ENCODE data around the gene TRAF1. TPM values are rescaled to one million over a fixed set of nuclear protein-coding genes. Genes with fewer than 3 reads are reported as not detected.

Gene TRAF1
- total RNA-seq, 4 donors from 2014 or later: 12.3 to 21.0 (median 19.8) TPM

DNA sequence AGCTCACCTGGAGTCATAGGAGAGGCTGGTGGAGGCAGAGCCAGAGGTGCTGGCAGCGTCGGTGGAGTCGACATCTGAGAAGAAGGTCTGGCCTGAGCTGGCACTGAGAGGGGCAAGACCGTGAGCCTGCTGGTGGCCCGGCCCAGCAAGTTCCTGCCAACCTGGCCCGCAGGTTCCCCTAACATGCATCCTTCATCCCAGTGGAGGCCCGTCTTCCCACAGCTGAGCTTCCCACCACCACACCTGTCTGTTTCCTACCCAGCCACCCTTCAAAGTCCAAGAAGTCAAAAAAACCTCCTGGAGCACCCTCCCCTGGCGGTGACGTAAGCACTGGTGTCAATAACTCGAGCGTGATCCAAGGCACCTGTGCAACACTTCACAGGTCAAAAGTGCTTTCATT, 66.5 kb downstream of the TRAF1 start:
- Histone ChIP-seq H3K36me3 (peaks cover 0 to 88% (median 8%) of the 10 kb centered on the region in 3 donors), H3K4me3 (no peak overlapping the region), H3K4me1 (peaks cover 0 to 6% (median 0%) of the 10 kb centered on the region in 4 donors), H3K27ac (no peak overlapping the region), H3K9me3 (no peaks in the 10 kb centered on the region), H3K27me3 (no peaks in the 10 kb centered on the region)
- 93 to 94% methylated on average over 11 of the region's 11 CpGs for WGBS, 2 donors
- DNase-seq (ENCODE audit: low spot score in 2 of 2): no peak
- TF ChIP-seq POLR2A (IDR thresholded peaks at IDR 0.05) (no peak), EP300 (IDR thresholded peaks at IDR 0.05) (no peak)
- TF ChIP-seq, protein P1, sequence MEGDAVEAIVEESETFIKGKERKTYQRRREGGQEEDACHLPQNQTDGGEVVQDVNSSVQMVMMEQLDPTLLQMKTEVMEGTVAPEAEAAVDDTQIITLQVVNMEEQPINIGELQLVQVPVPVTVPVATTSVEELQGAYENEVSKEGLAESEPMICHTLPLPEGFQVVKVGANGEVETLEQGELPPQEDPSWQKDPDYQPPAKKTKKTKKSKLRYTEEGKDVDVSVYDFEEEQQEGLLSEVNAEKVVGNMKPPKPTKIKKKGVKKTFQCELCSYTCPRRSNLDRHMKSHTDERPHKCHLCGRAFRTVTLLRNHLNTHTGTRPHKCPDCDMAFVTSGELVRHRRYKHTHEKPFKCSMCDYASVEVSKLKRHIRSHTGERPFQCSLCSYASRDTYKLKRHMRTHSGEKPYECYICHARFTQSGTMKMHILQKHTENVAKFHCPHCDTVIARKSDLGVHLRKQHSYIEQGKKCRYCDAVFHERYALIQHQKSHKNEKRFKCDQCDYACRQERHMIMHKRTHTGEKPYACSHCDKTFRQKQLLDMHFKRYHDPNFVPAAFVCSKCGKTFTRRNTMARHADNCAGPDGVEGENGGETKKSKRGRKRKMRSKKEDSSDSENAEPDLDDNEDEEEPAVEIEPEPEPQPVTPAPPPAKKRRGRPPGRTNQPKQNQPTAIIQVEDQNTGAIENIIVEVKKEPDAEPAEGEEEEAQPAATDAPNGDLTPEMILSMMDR (IDR thresholded peaks at IDR 0.05): no peak

DNA sequence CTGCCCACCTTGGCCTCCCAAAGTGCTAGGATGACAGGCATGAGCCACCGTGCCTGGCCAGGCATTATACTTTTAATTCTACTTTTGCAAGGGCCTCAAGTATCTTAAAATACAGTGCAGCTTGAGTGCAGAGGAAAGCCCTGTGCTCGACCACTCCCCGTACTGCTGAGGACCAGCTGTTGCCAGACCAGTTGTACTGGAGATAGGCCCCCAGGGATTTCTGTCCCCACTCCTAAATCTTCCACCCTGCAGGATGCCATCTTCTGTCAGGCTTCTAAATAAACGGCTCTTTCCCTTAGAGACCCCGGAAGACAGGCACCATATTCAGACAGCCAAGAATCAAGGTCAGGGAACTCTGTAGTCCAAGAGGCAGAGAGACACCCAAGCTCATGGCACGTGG, 67.2 kb downstream of the TRAF1 start:
- Histone ChIP-seq H3K27me3 (no peaks in the 10 kb centered on the region), H3K9me3 (no peaks in the 10 kb centered on the region), H3K4me1 (peaks cover 0 to 6% (median 0%) of the 10 kb centered on the region in 4 donors), H3K36me3 (peaks cover 0 to 91% (median 8%) of the 10 kb centered on the region in 3 donors), H3K27ac (no peak overlapping the region), H3K4me3 (no peak overlapping the region)
- WGBS, 2 donors: 73 to 83% methylated on average over 6 of the region's 6 CpGs
- no peak for DNase-seq (ENCODE audit: low spot score in 2 of 2)
- TF ChIP-seq, protein P1 (IDR thresholded peaks at IDR 0.05): no peak
- TF ChIP-seq POLR2A (IDR thresholded peaks at IDR 0.05) (no peak), EP300 (IDR thresholded peaks at IDR 0.05) (no peak)

DNA sequence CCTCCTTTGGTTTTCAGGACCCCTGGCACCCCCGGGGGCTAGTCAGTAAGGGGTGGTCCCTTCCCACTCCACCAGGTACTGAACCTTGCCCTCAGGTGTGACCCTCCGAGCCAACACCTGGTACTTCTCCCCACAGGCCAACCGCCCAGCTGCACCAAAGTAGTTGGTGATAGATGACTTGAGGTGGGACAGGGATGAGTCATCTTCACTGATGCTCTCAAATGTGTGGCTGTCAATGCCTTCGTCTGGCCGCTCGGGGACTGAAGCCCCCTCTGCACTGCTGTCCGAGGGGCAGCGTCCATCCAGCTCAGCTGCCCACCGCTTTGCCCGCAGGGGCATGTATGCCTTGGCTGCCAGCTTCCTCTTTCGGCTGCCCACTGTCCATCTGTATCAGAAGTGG, 68.7 kb downstream of the TRAF1 start:
- Histone ChIP-seq H3K9me3 (no peaks in the 10 kb centered on the region), H3K4me1 (peaks cover 0 to 6% (median 0%) of the 10 kb centered on the region in 4 donors), H3K27ac (no peak overlapping the region), H3K4me3 (no peak overlapping the region), H3K36me3 (peaks cover 0 to 89% (median 8%) of the 10 kb centered on the region in 3 donors), H3K27me3 (no peaks in the 10 kb centered on the region)
- TF ChIP-seq, protein P1 (IDR thresholded peaks at IDR 0.05): no peak
- TF ChIP-seq POLR2A (IDR thresholded peaks at IDR 0.05) (no peak), EP300 (IDR thresholded peaks at IDR 0.05) (no peak)
- 95% methylated on average over 9 to 11 of the region's 11 CpGs for WGBS, 2 donors
- DNase-seq (ENCODE audit: low spot score in 2 of 2): no peak

DNA sequence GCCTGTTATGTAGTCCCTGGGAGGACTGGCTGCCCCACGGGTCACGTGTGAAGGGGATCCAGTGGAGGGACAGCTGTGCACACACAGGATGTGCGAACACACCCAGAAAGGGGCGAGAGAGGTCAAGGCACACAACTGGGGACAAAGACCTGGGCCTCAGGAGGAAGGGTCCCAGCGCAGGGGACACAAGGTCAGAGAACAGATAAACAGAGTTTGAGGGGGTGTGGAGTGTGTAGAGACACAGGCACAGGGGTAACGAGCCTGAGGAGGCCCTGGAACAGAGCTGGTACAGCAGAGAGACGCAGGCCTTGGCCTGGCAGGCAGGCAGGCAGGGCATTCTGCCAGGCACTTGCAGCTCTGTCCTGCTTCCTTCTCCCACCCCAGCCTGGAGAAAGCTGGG, 69.1 kb downstream of the TRAF1 start:
- no peak overlapping the region for H3K4me3 ChIP-seq
- TF ChIP-seq POLR2A (IDR thresholded peaks at IDR 0.05): no peak
- TF ChIP-seq EP300 (IDR thresholded peaks at IDR 0.05): no peak
- TF ChIP-seq, protein P1 (IDR thresholded peaks at IDR 0.05): no peak
- H3K36me3 ChIP-seq: peaks cover 0 to 89% (median 8%) of the 10 kb centered on the region in 3 donors
- H3K9me3 ChIP-seq: no peaks in the 10 kb centered on the region
- no peak for DNase-seq (ENCODE audit: low spot score in 2 of 2)
- 81 to 83% methylated on average over 7 of the region's 7 CpGs for WGBS, 2 donors
- H3K27me3 ChIP-seq: no peaks in the 10 kb centered on the region
- H3K4me1 ChIP-seq: peaks cover 0 to 6% (median 0%) of the 10 kb centered on the region in 4 donors
- H3K27ac ChIP-seq: no peak overlapping the region

DNA sequence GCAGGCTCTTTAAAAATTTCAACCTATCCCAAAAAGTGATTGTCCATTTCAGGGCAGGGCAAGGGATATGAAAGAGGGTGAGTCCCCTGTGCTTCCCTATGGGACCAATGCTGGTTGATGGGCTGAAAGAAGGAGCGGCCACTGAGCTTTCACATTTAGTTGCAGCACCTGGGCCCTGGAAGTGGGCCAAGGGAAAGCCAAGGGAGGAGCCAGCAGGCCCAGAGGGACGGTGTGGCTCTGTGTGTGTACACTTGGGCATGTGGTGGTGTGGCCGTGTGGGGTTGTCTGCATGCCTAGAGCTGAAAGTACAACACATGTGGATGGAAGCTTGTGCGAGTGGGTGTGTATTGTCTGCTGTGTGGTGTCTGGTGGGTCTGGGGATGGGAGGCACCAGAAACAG, 69.9 kb downstream of the TRAF1 start:
- Histone ChIP-seq H3K4me3 (no peak overlapping the region), H3K27ac (no peak overlapping the region), H3K27me3 (no peaks in the 10 kb centered on the region), H3K9me3 (no peaks in the 10 kb centered on the region), H3K36me3 (peaks cover 0 to 88% (median 8%) of the 10 kb centered on the region in 3 donors), H3K4me1 (peaks cover 0 to 6% (median 0%) of the 10 kb centered on the region in 4 donors)
- TF ChIP-seq POLR2A (IDR thresholded peaks at IDR 0.05) (no peak), EP300 (IDR thresholded peaks at IDR 0.05) (no peak)
- TF ChIP-seq, protein P1 (IDR thresholded peaks at IDR 0.05): no peak
- no peak for DNase-seq (ENCODE audit: low spot score in 2 of 2)
- WGBS, 2 donors: 77% methylated on average over 4 of the region's 4 CpGs

Measured in tibial nerve (tissue), 4 donors.